8988T (cell line): ENCODE results near the gene GSTA4.
A peak's percentile ranks its signal among the peaks of the same experiment; 100 is the strongest.
"Not testable (repeated sequence)": the region's sequence is repeated elsewhere in the genome, so short reads cannot be mapped to it uniquely, and the experiment has no call there.

ENCODE experiments used
- DNase-seq: peaks from one replicate; pipeline ENCODE4 v3.0.0; 2011

GSTA4 gene

GRCh38 chr6:52969359-52969758, 25.7 kb downstream of the GSTA4 start:
- no peak for DNase-seq

GRCh38 chr6:52966101-52966500, 29.0 kb downstream of the GSTA4 start:
- no peak for DNase-seq

- no peak for DNase-seq
Measured at GRCh38 chr6:52965380-52965779, 29.7 kb downstream of the GSTA4 start.

GRCh38 chr6:52964318-52964717, 30.8 kb downstream of the GSTA4 start:
- no peak for DNase-seq

- DNase-seq = no peak
Measured at GRCh38 chr6:52962701-52963100, 32.4 kb downstream of the GSTA4 start.

- not testable (repeated sequence) for DNase-seq
Measured at GRCh38 chr6:52961022-52961421, 34.1 kb downstream of the GSTA4 start.

- DNase-seq = not testable (repeated sequence)
Measured at GRCh38 chr6:52960211-52960610, 34.9 kb downstream of the GSTA4 start.

- DNase-seq = no peak
Measured at GRCh38 chr6:52958546-52959255, 36.4 kb downstream of the GSTA4 start.

GRCh38 chr6:52955871-52956270, 39.2 kb downstream of the GSTA4 start:
- DNase-seq = no peak

- DNase-seq = no peak
Measured at GRCh38 chr6:52953911-52954839, 40.9 kb downstream of the GSTA4 start.

GRCh38 chr6:52946306-52946705, 48.8 kb downstream of the GSTA4 start:
- DNase-seq = no peak

- DNase-seq = not testable (repeated sequence)
Measured at GRCh38 chr6:52942821-52943220, 52.3 kb downstream of the GSTA4 start.

- DNase-seq = no peak
Measured at GRCh38 chr6:52942221-52942620, 52.9 kb downstream of the GSTA4 start.

- DNase-seq = no peak
Measured at GRCh38 chr6:52937908-52938307, 57.2 kb downstream of the GSTA4 start.

- no peak for DNase-seq
Measured at GRCh38 chr6:52933778-52934177, 61.3 kb downstream of the GSTA4 start.

GRCh38 chr6:52931351-52931750, 63.7 kb downstream of the GSTA4 start:
- no peak for DNase-seq

- peak; percentile 35 for DNase-seq
Measured at GRCh38 chr6:52929321-52930164, 65.5 kb downstream of the GSTA4 start.
